Neutrophil (primary cell): Measurements from ENCODE around the gene ARID5A.

Experiments used
- H3K27ac ChIP-seq: fragments of 200-600 bp; sonication (generic); 2 replicates; pipeline ENCODE4 v1.5.1; 2016; ENCODE audit warnings: mild to moderate bottlenecking, moderate library complexity
- H3K27me3 ChIP-seq: fragments of 200-600 bp; sonication (generic); 2 replicates; pipeline ENCODE4 v1.6.0; 2016; ENCODE audit warnings: mild to moderate bottlenecking
- H3K36me3 ChIP-seq: fragments of 200-600 bp; sonication (generic); 2 replicates; pipeline ENCODE4 v1.5.1; 2017
- H3K4me1 ChIP-seq, 2 experiments: fragments of 200-600 bp in 1 of 2; sonication (generic) in 1 of 2; 1 replicate in 1 of 2; 2 replicates in 1 of 2; pipeline versions ENCODE4 v1.5.1 to v1.6.1; 2013 to 2016; ENCODE audit warnings: low read depth in 1 of 2, low read length in 1 of 2, mild to moderate bottlenecking in 1 of 2, moderate library complexity in 1 of 2; ENCODE audit not compliant: control insufficient read depth in 1 of 2, insufficient read depth in 1 of 2
- H3K4me3 ChIP-seq, 2 experiments: fragments of 200-600 bp in 1 of 2; sonication (generic) in 1 of 2; 1 replicate in 1 of 2; 2 replicates in 1 of 2; pipeline ENCODE4 v1.5.1; 2013 to 2016; ENCODE audit warnings: low read depth in 1 of 2, low read length in 1 of 2, mild to moderate bottlenecking in 1 of 2, moderate library complexity in 1 of 2
- H3K9me3 ChIP-seq: fragments of 200-600 bp; sonication (generic); 2 replicates; pipeline ENCODE4 v1.5.1; 2016
- TF ChIP-seq, protein P1 (sequence below): fragments of 200-600 bp; sonication (generic); IDR thresholded peaks from 2 replicates; pipeline ENCODE4 v1.5.1; 2016; ENCODE audit warnings: antibody characterized with exemption

ARID5A gene

GRCh38 chr2:96533292-96534073, 3.1 kb upstream of the ARID5A start:
- H3K36me3 ChIP-seq = no peaks in the 10 kb centered on the region
- no peaks in the 10 kb centered on the region for H3K9me3 ChIP-seq
- H3K4me1 ChIP-seq = peaks cover 61 to 68% of the 10 kb centered on the region in 2 experiments
- TF ChIP-seq, protein P1, sequence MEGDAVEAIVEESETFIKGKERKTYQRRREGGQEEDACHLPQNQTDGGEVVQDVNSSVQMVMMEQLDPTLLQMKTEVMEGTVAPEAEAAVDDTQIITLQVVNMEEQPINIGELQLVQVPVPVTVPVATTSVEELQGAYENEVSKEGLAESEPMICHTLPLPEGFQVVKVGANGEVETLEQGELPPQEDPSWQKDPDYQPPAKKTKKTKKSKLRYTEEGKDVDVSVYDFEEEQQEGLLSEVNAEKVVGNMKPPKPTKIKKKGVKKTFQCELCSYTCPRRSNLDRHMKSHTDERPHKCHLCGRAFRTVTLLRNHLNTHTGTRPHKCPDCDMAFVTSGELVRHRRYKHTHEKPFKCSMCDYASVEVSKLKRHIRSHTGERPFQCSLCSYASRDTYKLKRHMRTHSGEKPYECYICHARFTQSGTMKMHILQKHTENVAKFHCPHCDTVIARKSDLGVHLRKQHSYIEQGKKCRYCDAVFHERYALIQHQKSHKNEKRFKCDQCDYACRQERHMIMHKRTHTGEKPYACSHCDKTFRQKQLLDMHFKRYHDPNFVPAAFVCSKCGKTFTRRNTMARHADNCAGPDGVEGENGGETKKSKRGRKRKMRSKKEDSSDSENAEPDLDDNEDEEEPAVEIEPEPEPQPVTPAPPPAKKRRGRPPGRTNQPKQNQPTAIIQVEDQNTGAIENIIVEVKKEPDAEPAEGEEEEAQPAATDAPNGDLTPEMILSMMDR = no peak
- peaks cover 26% of the 10 kb centered on the region for H3K27me3 ChIP-seq
- H3K27ac ChIP-seq = peak overlapping the region; percentile 83
- H3K4me3 ChIP-seq = peak overlapping the region; percentile 30 to 44

GRCh38 chr2:96534141-96534540, 2.4 kb upstream of the ARID5A start:
- H3K27me3 ChIP-seq = peaks cover 19% of the 10 kb centered on the region
- peaks cover 61 to 68% of the 10 kb centered on the region in 2 experiments for H3K4me1 ChIP-seq
- TF ChIP-seq, protein P1 = no peak
- no peaks in the 10 kb centered on the region for H3K9me3 ChIP-seq
- H3K27ac ChIP-seq = peak overlapping the region; percentile 83
- peak overlapping the region; percentile 30 to 44 for H3K4me3 ChIP-seq
- no peaks in the 10 kb centered on the region for H3K36me3 ChIP-seq

DNA sequence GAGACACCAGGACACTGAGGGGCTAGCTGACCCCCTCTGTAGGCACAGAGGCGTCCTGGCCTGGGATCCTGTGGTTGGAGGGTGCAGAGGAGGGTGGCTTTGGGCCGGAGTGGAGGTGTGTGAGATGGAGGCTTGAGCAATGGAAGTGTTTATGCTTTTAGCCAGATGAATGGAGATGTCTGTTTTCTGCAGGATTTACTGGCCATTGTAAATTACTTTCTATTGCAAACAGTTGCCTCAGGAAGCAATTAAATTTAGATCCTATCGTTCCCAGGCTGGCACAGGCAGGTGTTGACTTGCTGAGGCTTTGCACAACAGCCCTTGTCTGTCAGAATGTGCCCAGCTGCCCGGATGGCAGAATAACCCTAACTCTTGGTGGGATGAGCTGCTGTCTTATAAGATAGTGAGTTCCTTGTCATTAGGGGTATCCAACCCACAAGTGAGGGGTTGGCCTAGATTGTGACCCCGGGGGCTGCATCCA, 1.8 kb upstream of the ARID5A start:
- peaks cover 66 to 71% of the 10 kb centered on the region in 2 experiments for H3K4me1 ChIP-seq
- peak overlapping the region; percentile 83 for H3K27ac ChIP-seq
- H3K27me3 ChIP-seq = peaks cover 16% of the 10 kb centered on the region
- no peaks in the 10 kb centered on the region for H3K36me3 ChIP-seq
- TF ChIP-seq, protein P1 = no peak
- no peak overlapping the region for H3K4me3 ChIP-seq
- H3K9me3 ChIP-seq = no peaks in the 10 kb centered on the region

DNA sequence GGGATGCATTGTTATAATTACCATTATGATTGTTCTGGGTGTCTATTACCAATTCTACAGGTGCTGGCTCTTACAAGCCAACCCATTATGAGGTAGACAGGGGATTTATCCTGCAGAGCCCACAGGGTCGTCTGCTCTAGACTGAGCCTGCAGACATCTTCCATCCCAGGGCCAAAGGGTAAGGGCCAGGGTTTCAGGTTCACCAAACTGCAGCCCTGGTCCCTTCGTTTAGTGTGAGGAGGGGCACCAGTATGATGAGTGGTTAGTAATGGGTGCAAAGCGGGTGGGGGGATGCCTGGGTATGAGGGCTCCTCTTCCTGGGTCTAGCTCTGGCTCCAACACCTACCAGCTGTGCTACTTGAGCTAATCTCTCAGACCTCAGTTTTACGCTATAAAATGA, 1.2 kb upstream of the ARID5A start:
- TF ChIP-seq, protein P1 = no peak
- Histone ChIP-seq H3K27ac (peak overlapping the region; percentile 37), H3K36me3 (no peaks in the 10 kb centered on the region), H3K27me3 (peaks cover 16% of the 10 kb centered on the region), H3K4me3 (no peak overlapping the region), H3K4me1 (peaks cover 71 to 77% of the 10 kb centered on the region in 2 experiments), H3K9me3 (no peaks in the 10 kb centered on the region)

- H3K9me3 ChIP-seq = no peaks in the 10 kb centered on the region
- H3K27me3 ChIP-seq = no peaks in the 10 kb centered on the region
- peak overlapping the region; percentile 83 to 96 for H3K4me3 ChIP-seq
- H3K36me3 ChIP-seq = peaks cover 1% of the 10 kb centered on the region
- H3K27ac ChIP-seq = peak overlapping the region; percentile 98
- TF ChIP-seq, protein P1 = peak; percentile 42
- H3K4me1 ChIP-seq = peaks cover 62 to 70% of the 10 kb centered on the region in 2 experiments
Measured at GRCh38 chr2:96537066-96537733, 648 bp downstream of the ARID5A start.
